A673 (cell line): ENCODE measurements around the gene DMXL2. TPM values are rescaled to one million over a fixed set of nuclear protein-coding genes. Genes with fewer than 3 reads are reported as not detected.

Source experiments
- BruUV-seq: library from RNA; stranded (reverse); fragments of 400-500 nt; replicated peaks from 2 replicates; lab custom pipeline; 2021; lab: Mats Ljungman, UMichigan
- CTCF ChIA-PET: fragments of 300-600 bp; sonication (Branson Sonifier 250); formaldehyde crosslinking; loops from one replicate; lab custom pipeline; 2022; ENCODE audit warnings: antibody characterized with exemption; lab: Charles Lee
- POLR2A ChIA-PET: fragments of 300-600 bp; sonication (Branson Sonifier 250); formaldehyde crosslinking; loops from one replicate; lab custom pipeline; 2022; ENCODE audit warnings: antibody characterized with exemption; ENCODE audit not compliant: low non-redundant PET; lab: Charles Lee
- DNase-seq: peaks from one replicate; pipeline ENCODE4 v3.0.0-alpha.2; 2015; ENCODE audit warnings: low spot score
- H3K27ac ChIP-seq: fragments of 200-600 bp; sonication (generic); 2 replicates; pipeline ENCODE4 v1.5.1; 2016; ENCODE audit warnings: mixed run types, low read depth, mild to moderate bottlenecking, mixed read lengths, antibody characterized with exemption, low read length; ENCODE audit not compliant: poor library complexity, severe bottlenecking
- H3K27me3 ChIP-seq: fragments of 200-600 bp; sonication (generic); replicated peaks from 2 replicates; pipeline ENCODE4 v1.6.1; 2017; ENCODE audit warnings: mixed run types, low read depth, mild to moderate bottlenecking, mixed read lengths, antibody characterized with exemption, low read length; ENCODE audit not compliant: insufficient read depth, poor library complexity
- H3K36me3 ChIP-seq: fragments of 200-600 bp; sonication (generic); 2 replicates; pipeline ENCODE4 v1.6.1; 2016; ENCODE audit warnings: mixed run types, mild to moderate bottlenecking, mixed read lengths, antibody characterized with exemption, low read length; ENCODE audit not compliant: insufficient read depth, poor library complexity, severe bottlenecking
- H3K4me1 ChIP-seq: fragments of 200-600 bp; sonication (generic); 2 replicates; pipeline ENCODE4 v1.6.1; 2017; ENCODE audit warnings: mixed run types, mild to moderate bottlenecking, mixed read lengths, antibody characterized with exemption, low read length; ENCODE audit not compliant: insufficient read depth, poor library complexity, severe bottlenecking
- H3K4me3 ChIP-seq: fragments of 200-600 bp; sonication (generic); 2 replicates; pipeline ENCODE4 v1.5.1; 2016; ENCODE audit warnings: low read depth, mixed run types, mild to moderate bottlenecking, mixed read lengths, low read length; ENCODE audit not compliant: poor library complexity, severe bottlenecking
- H3K9me3 ChIP-seq: fragments of 200-600 bp; sonication (generic); 2 replicates; pipeline ENCODE4 v1.6.1; 2016; ENCODE audit warnings: mixed run types, low read depth, mild to moderate bottlenecking, mixed read lengths, antibody characterized with exemption, low read length; ENCODE audit not compliant: poor library complexity, severe bottlenecking
- EZH2 ChIP-seq: fragments of 200-600 bp; sonication (generic); IDR thresholded peaks from 2 replicates; pipeline ENCODE4 v1.6.1; 2017; ENCODE audit warnings: borderline replicate concordance, low read depth, mild to moderate bottlenecking, mixed read lengths, antibody characterized with exemption, low read length; ENCODE audit not compliant: poor library complexity, severe bottlenecking
- intact Hi-C: fragments of 100-400 bp; cut with micrococcal nuclease; formaldehyde crosslinking; loops from one replicate; pipeline ENCODE4 v1.10.0; 2022; ENCODE audit not compliant: unreplicated experiment
- total RNA-seq: library from RNA; stranded (reverse); gene quantifications from 2 replicates; pipeline ENCODE4 v1.2.3, GENCODE V29; 2021
- TF ChIP-seq, protein P1 (sequence below): fragments of 300-800, 200-600 bp; sonication (generic); conservative IDR thresholded peaks from 2 replicates; pipeline ENCODE4 v1.5.1; 2017; ENCODE audit warnings: low read depth, mild to moderate bottlenecking, antibody characterized with exemption, low read length, moderate library complexity, mixed read lengths

DMXL2 gene
- total RNA-seq, 1 experiment from 2014 or later, result 23.2 TPM

DNA sequence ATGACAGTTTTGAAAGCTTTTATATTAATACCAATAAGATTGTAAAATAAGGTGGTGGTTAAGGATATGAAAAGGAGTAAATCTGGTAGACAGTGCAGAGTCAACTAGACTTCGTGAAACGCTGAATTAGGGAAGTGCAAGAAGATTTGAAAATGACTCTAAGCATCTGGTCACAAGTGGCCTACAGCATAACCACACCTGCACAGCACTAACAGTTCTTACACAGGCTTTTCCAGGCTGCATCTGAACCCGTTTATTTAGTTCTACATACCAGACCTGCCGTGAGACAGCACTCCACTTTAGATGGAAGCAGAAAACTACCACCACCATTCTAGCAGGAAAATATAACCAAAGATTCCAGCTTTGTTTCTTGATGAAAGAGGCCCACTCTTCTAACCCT lies 1.9 kb downstream of the DMXL2 start:
- TSS peak; percentile 13 for BruUV-seq
- H3K4me1 ChIP-seq, result peaks cover 25% of the 10 kb centered on the region
- H3K4me3 ChIP-seq, result peak overlapping the region; percentile 84
- CTCF ChIA-PET, result no interaction called here
- peak overlapping the region; percentile 76 for H3K27ac ChIP-seq
- H3K9me3 ChIP-seq, result no peaks in the 10 kb centered on the region
- no peak for DNase-seq
- no peaks in the 10 kb centered on the region for H3K27me3 ChIP-seq
- POLR2A ChIA-PET, result no interaction called here
- TF ChIP-seq EZH2, result no peak
- TF ChIP-seq, protein P1, sequence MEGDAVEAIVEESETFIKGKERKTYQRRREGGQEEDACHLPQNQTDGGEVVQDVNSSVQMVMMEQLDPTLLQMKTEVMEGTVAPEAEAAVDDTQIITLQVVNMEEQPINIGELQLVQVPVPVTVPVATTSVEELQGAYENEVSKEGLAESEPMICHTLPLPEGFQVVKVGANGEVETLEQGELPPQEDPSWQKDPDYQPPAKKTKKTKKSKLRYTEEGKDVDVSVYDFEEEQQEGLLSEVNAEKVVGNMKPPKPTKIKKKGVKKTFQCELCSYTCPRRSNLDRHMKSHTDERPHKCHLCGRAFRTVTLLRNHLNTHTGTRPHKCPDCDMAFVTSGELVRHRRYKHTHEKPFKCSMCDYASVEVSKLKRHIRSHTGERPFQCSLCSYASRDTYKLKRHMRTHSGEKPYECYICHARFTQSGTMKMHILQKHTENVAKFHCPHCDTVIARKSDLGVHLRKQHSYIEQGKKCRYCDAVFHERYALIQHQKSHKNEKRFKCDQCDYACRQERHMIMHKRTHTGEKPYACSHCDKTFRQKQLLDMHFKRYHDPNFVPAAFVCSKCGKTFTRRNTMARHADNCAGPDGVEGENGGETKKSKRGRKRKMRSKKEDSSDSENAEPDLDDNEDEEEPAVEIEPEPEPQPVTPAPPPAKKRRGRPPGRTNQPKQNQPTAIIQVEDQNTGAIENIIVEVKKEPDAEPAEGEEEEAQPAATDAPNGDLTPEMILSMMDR, result no peak
- intact Hi-C loops, result loop anchor here (5.0 kb wide), 2 partner anchors 43 to 83 kb away; no protein-coding TSS in a partner anchor
- no peaks in the 10 kb centered on the region for H3K36me3 ChIP-seq

GRCh38 chr15:51620122-51620521 lies 2.4 kb downstream of the DMXL2 start:
- no TSS peak for BruUV-seq

GRCh38 chr15:51619331-51620035 lies 3.1 kb downstream of the DMXL2 start:
- ChIA-PET CTCF (no interaction called here), POLR2A (no interaction called here)
- TF ChIP-seq, protein P1, result no peak
- TF ChIP-seq EZH2, result no peak

More at GRCh38 chr15:51620122-51620521, 2.4 kb downstream of the DMXL2 start:
- peaks cover 25% of the 10 kb centered on the region for H3K4me1 ChIP-seq
- no peaks in the 10 kb centered on the region for H3K27me3 ChIP-seq
- POLR2A ChIA-PET, result no interaction called here
- TF ChIP-seq, protein P1, result no peak
- no peak for TF ChIP-seq EZH2
- no peak overlapping the region for H3K4me3 ChIP-seq
- no peaks in the 10 kb centered on the region for H3K9me3 ChIP-seq
- CTCF ChIA-PET, result no interaction called here
- no peak for DNase-seq
- no peak overlapping the region for H3K27ac ChIP-seq
- intact Hi-C loops, result loop anchor here (5.0 kb wide), 2 partner anchors 43 to 83 kb away; no protein-coding TSS in a partner anchor
- no peaks in the 10 kb centered on the region for H3K36me3 ChIP-seq

More at GRCh38 chr15:51619331-51620035, 3.1 kb downstream of the DMXL2 start:
- Histone ChIP-seq H3K36me3 (no peaks in the 10 kb centered on the region), H3K4me3 (no peak overlapping the region), H3K9me3 (no peaks in the 10 kb centered on the region), H3K27me3 (no peaks in the 10 kb centered on the region), H3K4me1 (peaks cover 25% of the 10 kb centered on the region), H3K27ac (no peak overlapping the region)
- intact Hi-C loops, result loop anchor here (5.0 kb wide), 2 partner anchors 42 to 82 kb away; no protein-coding TSS in a partner anchor
- BruUV-seq, result no TSS peak
- DNase-seq, result no peak
